Stimulated activated CD4-positive, alpha-beta T cell treated with anti-CD3 and anti-CD28 coated beads, Interleukin-4, amount 100 ng/mL, for 1 hour (primary cell): ENCODE results near the gene IGF1R.

Source experiments
- DNase-seq: peaks from one replicate; pipeline ENCODE4 v3.0.0-alpha.2; 2020

IGF1R gene

DNA sequence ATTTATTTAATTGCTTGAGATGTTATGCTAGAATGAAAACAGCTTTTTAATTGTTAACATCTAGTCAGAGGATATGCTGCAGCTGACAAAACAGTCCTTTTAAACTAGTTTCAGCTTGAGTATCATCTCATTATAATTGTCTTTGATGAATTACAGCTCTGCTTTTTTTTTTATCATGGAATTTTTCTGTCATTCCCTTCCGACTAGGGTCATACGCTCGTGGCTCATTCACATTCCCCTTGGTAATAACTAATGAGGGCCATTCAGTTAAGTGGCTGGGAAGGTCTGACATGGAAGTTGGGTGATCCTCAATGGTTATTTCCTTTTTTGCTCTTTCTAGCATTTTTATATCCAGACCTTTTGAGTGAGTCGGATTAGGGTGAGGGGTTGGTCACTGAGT is 282.2 kb downstream of the IGF1R start:
- no peak for DNase-seq

DNA sequence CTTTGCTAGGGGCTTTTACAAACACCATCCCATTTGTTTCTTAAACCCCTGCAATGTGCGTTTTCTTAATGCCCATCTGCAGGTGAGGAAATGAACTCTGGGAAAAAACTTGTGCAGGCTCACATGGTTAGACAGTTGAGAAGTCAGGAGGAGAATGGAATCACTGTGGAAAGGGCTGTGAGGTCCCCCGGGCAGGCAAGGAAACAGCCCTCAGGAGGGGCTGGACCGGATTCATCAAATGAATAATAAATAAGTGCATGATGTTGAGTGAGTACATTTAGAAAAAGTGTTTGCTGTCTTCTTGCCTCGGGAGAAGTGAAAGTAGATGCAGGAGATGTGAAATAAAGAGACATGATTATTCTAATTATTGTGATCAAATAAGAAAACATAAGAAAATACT is 282.7 kb downstream of the IGF1R start:
- no peak for DNase-seq

GRCh38 chr15:98933406-98933805 is 285.1 kb downstream of the IGF1R start:
- no peak for DNase-seq

DNA sequence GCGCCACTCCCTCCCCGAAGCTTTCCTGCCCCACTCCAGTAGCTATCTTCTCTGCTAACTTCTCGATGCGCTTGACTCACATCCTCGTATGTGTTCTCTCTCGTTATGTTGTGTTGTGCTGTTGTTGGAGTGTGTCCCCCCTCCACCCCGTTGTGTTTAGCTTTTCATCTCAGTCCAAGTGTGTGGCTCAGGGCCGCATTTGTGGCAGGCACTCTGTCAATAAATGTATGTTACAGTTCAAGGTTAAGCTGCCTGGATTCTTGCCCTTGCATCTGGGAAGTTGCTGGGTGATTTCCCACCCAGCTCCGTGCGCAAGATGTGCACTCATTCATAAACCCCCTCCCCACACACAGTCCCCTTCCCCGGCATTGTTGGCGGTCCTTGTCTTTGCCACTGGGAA is 287.4 kb downstream of the IGF1R start:
- DNase-seq: no peak

DNA sequence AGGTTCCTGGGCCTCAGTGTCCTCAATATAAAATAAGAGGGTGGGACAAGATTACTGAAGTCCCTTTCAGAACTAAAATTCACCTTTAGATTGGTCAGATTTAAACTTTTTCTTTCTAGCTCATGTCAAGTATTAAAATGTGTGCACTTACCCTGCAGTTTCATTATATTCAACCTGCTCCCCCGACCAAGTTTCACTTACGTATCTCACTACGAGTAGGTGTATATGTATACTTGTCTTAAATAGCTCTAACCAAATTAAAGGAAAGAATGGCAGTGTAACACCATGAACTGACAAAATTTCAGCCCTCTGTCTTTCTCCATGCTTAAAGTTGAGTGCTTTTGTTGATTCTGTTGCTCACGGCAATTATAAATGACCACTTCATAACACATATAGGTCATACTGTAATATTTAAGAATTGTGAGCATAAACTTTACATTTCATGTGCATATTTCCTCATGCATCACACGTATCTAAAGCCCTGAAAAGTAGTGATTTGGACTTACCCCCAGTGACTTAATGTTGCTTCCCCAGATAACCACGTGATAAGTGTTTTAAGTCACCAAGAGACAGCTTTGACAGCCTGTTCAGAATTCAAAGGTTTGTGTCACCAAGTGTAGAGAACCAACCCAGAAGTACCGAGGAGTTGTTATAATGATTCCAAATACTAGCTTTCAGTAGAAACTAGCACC is 289.2 kb downstream of the IGF1R start:
- DNase-seq: no peak

DNA sequence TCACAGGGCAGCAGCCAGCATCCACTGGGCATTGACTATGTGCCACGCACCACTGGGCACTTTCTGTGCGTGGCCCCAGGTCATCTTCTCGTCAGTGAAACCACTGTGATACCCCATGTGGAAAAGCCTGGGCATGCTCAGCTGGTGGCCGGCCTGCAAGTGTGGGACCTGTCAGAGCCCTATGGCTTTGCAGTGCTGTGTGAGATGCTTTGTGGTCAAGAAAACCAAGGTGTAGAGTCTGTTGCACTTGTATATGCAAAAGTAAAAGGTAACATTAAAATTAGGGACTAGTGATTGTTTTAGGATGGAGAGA is 289.7 kb downstream of the IGF1R start:
- no peak for DNase-seq

- no peak for DNase-seq
Measured at GRCh38 chr15:98938799-98939198, 290.5 kb downstream of the IGF1R start.

DNA sequence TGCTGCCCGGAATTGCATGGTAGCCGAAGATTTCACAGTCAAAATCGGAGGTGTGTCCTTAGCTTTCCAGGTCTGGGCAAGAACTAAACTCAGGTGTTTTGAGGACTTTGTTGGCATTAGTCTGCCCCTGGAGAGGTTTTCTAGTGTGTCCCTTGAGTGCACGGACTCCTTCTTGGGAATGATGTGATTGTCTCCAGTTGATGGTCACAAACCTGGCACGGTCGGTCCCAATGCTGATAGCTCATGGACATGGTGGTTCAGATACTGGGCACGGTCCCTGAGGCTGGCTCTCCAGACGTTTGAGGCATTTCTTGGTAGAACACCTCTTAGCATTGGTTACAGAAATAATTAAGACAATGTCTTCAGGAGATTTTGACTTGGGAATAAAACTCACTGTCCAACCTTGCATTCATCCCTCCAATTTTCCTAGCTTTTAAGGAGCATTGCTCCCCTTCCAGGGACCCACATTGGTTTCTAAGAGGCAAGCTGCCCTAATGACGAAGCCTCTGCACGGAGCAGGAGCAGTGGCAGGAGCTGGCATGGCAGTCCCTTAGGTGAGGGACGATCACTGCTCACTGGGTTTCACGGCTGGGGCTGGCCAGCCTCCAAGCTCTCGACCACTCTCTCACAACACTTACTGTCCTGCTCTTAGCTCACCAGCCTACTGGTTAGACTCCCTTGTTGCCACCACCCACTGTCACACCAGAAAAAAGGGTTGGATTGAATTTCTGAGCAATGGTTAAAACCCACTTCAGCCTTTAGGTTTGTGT is 291.2 kb downstream of the IGF1R start:
- DNase-seq: no peak

GRCh38 chr15:98941595-98942255 is 293.4 kb downstream of the IGF1R start:
- no peak for DNase-seq

GRCh38 chr15:98942431-98942830 is 294.1 kb downstream of the IGF1R start:
- no peak for DNase-seq

DNA sequence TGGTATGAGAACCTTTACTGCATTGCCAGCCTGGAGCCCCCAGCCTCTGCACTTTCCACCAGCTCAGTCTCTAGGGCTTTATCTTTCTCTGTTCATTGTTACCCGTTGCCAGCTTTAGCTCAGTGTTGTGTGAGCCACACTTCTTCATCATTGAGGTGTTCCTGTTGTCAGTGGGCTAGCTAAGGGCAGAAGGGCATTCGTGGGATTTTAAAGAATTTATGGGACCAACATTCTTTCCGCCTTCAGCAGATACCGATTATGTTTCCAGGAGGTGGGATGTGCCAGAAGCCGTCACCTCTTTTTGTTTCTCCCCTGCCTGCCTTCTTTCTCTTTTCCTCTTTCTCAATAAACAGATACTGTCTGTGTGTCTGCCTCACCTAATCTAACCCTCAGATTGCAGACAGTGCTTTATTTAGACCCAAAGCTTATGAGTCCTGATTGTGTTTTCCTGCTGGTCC is 294.7 kb downstream of the IGF1R start:
- DNase-seq: no peak

GRCh38 chr15:98943601-98944151 is 295.3 kb downstream of the IGF1R start:
- DNase-seq: no peak

- DNase-seq: no peak
Measured at GRCh38 chr15:98946301-98947255, 298.2 kb downstream of the IGF1R start.

DNA sequence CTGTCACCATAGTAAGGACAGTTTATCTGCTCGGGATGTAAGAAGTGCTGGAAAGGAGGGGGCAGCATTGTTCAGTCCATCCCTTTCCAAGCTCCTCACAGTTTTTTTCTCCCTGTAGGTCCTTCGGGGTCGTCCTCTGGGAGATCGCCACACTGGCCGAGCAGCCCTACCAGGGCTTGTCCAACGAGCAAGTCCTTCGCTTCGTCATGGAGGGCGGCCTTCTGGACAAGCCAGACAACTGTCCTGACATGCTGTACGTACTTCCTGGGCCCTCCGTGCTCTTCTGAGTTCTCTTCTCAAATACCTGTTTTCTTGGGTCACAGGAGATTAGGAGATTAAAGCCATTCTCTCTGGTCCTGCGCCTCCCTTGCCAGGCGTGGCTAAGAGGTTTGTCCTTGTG is 300.1 kb downstream of the IGF1R start:
- DNase-seq: no peak

DNA sequence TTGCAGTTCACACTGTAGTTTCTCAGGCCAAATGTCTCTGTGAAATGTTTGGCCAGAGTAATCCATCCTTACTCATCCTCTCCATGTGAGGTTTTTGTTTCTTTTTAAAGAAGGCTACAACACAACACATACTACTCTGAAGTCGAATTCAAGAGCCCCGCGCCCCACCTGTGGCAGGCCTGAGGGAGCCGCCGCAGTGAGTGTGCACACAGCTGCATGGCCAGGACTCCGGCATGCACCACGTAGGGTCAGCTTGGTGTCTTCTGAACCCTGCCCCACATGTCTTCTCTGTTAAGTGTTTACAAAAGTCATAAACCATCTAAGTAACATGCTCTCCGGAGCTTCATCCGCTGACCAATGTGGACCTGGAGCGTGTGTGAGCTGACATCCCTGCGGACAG is 300.6 kb downstream of the IGF1R start:
- DNase-seq: no peak

- no peak for DNase-seq
Measured at GRCh38 chr15:98949624-98950023, 301.3 kb downstream of the IGF1R start.

DNA sequence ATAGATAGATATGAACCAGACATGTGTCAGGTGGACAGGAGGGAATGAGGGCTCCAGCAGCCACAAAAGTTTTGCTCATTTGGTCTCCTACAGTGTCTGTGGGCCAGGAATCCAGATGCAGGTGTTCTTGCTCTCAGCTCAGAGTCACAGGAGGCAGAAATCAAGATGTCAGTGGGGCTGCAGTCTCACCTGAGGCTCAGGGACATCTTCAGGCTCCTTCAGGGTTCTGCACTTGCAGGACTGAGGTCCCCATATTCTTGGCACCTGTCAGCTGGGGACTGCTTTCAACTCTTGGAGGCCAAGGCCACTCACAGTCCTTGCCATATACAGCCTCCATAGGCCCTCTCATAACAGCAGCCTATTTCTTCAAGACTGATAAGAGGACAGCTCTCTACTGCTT is 301.9 kb downstream of the IGF1R start:
- DNase-seq: no peak

DNA sequence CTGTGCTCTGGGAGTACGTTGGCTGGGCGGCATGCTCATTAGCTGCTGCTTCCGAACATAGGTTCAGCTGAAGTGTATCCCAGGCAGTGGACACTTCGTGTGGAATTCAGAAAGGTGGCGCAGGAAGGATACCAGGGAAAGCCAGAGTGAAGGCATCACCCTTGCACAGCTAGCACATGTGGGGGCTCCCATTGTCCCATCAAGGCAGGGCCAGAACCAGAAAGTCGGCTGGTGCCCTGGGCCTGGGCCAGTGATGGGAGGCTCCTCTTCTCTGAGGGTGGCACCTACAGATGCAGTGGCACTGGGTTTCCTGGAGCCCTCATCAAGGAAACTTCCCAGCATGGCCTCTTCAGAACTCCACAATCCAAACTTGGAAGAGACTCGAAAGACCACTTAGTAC is 302.7 kb downstream of the IGF1R start:
- no peak for DNase-seq

DNA sequence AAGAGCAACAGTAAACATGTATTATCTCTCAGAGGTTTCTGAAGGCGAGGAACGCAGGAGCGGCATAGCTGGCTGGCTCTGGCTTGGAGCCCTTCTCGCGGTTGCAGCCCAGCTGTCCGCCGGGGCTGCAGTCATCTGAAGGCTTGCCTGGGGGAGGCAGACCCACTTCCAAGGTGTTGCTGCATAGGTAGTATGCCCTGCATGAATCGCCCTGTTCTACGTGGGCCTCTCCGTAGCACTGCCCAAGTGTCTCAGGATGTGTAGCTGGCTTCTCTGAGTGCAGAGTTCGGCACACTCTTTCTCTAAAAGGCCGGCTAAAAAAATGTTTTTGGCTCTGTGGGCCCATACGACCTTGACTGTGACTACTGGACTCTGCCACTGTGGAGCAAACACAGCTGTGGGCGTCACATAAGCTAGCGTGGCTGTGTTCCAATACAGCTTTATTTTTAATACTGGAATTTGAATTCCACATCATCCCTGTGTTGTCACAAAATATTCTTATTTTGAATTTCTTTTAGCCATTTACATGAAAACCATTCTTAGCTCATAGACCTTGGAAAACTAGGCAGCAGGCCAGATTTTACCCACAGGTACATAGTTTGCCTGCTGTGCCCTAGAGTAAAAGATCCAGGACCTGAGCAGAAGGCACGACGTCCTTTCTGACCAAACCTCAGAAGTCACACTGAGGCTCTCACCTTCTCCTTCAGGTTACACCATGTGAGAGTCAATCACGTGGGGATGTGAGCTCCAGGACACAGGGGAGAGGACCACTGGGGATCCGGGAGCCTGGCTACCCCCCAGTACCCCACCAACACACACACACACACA is 303.4 kb downstream of the IGF1R start:
- DNase-seq: no peak

- DNase-seq: no peak
Measured at GRCh38 chr15:98952381-98952803, 304.1 kb downstream of the IGF1R start.

DNA sequence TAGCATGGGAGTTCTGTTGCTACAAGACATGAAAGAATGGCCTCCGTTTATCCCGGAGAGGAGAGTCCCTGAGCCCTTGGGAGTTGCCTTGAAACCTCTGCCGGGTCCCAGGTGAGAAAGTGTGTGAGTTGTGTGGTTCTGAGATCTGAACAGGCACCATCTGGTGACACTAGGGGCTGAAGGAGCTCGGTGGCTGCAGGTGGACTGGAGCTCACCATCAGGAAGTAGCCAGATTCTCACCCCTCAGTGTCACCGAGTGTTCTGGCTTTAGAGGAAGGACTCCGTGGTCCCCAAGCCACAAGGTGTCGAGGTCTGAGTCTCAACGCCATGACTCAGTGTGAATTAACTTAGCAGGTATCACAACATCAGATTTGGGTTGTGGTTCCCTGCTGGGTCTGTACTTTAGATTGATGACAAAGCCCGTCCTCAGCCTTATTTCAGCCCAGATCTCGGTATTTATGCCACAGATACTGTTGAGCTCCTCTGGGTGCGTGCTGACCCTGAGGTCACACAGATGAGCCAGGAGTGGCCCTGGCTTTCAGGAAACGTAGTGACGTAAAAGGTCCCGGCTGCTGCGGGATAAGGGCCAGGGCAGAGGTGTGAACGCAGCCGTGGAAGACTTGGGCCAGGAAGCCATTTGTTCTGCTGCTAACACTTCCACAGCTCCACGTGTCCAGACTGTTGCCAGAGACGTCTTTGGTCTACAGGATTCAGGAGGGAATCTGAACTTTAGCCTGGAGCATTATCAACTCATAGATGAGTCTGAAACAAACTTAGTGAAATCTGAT is 304.9 kb downstream of the IGF1R start:
- no peak for DNase-seq
